Measurements from ENCODE around the gene HHAT. TPM values are rescaled to one million over a fixed set of nuclear protein-coding genes. Genes with fewer than 3 reads are reported as not detected.

HHAT gene
- total and polyA plus RNA-seq, 2 of the 13 experiments (the other 11 are each of a cell fraction or from before 2014, with no cell fraction given) = 2.6 to 4.9 TPM

DNA sequence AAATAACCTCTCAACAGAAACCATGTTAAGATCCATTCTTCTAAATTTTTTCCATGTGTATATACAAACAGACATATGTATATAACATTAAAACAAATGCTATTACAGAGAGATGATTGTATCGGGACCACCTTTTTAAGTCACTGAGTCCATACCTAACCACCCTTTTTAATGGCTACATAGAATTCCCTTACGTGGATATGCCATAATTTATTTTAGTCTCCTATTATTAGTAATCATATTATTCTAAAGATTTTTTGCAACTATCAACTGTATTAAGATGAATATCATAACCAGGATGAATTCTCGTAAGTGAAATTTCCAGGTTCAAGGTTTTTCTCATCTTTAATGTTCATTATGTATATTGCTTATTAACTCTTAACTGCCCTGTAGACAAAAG lies 259.7 kb downstream of the HHAT start (continued):
- TF ChIP-seq ZSCAN21 (CRISPR knock-in tag; IDR thresholded peaks at IDR 0.05; ENCODE audit: borderline replicate concordance) = no peak
- TF ChIP-seq, protein P1, sequence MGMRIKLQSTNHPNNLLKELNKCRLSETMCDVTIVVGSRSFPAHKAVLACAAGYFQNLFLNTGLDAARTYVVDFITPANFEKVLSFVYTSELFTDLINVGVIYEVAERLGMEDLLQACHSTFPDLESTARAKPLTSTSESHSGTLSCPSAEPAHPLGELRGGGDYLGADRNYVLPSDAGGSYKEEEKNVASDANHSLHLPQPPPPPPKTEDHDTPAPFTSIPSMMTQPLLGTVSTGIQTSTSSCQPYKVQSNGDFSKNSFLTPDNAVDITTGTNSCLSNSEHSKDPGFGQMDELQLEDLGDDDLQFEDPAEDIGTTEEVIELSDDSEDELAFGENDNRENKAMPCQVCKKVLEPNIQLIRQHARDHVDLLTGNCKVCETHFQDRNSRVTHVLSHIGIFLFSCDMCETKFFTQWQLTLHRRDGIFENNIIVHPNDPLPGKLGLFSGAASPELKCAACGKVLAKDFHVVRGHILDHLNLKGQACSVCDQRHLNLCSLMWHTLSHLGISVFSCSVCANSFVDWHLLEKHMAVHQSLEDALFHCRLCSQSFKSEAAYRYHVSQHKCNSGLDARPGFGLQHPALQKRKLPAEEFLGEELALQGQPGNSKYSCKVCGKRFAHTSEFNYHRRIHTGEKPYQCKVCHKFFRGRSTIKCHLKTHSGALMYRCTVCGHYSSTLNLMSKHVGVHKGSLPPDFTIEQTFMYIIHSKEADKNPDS (CRISPR knock-in tag; IDR thresholded peaks at IDR 0.05) = no peak
- no peak for TF ChIP-seq PHF8 (CRISPR knock-in tag; IDR thresholded peaks at IDR 0.05)

DNA sequence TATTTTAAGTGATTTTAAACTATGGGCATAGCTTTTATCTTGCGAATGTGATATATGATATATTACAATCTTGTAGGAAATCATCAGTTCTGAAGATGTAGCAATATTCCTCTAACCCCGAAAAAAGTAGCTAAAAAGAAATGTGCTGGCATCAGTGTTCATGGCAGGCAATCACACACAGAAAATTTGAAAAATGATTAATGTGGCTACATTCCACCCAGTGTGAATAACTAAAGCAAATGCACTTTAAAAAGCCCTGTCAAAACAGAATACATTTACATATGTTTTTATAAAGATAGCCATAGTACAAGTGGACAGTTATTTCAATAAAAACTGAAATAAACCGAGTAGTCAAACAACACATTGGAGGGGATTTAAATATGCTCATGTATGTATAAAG lies 260.2 kb downstream of the HHAT start:
- Histone ChIP-seq H3K79me2 (ENCODE audit: insufficient read depth, low read length) (no peaks in the 10 kb centered on the region), H4K20me1 (ENCODE audit: insufficient read depth, low read length) (no peaks in the 10 kb centered on the region), H3K4me1 (ENCODE audit: insufficient read depth, low read length) (no peaks in the 10 kb centered on the region), H3K36me3 (replicated peaks in 1 of 2; ENCODE audit: control insufficient read depth in 1 of 2, insufficient read depth in 2 of 2, low read length in 2 of 2) (no peaks in the 10 kb centered on the region), H3K4me3 (replicated peaks in 1 of 3; ENCODE audit: insufficient read depth in 1 of 3, low read depth in 2 of 3, low read length in 3 of 3) (no peak overlapping the region), H3K9me3 (ENCODE audit: low read length) (no peaks in the 10 kb centered on the region), H3K9ac (ENCODE audit: insufficient read depth, low read depth, low read length) (no peak overlapping the region), H3K4me2 (ENCODE audit: low read depth, low read length) (no peak overlapping the region), H2AFZ (ENCODE audit: low read length) (no peak overlapping the region), H3K27ac (ENCODE audit: extremely low read length, insufficient read depth, low read length) (no peak overlapping the region), H3K27me3 (ENCODE audit: control insufficient read depth in 1 of 2, insufficient read depth in 2 of 2, low read length in 2 of 2) (no peaks in the 10 kb centered on the region)
- no peak for DNase-seq (ENCODE audit: low spot score)
- no peak for FAIRE-seq
- intact Hi-C loops (cut with micrococcal nuclease; ENCODE audit: unreplicated experiment) (no loop called here), in situ Hi-C loops (cut with HindIII; ENCODE audit: extremely low pct_ligation_motif_present, low pct_unique_long_range_greater_than_20kb) (loop anchor here (5.0 kb wide), 1 partner anchor 543 kb away; the partner anchor contains the start of gene KCNH1)
- WGBS (ENCODE audit: low lambda C conversion rate) = 49% methylated on average over 3 of the region's 3 CpGs
- no TSS peak for BruUV-seq (replicated peaks)
- no peak for ATAC-seq
- POLR2A ChIA-PET = no interaction called here
- TF ChIP-seq, protein P2, sequence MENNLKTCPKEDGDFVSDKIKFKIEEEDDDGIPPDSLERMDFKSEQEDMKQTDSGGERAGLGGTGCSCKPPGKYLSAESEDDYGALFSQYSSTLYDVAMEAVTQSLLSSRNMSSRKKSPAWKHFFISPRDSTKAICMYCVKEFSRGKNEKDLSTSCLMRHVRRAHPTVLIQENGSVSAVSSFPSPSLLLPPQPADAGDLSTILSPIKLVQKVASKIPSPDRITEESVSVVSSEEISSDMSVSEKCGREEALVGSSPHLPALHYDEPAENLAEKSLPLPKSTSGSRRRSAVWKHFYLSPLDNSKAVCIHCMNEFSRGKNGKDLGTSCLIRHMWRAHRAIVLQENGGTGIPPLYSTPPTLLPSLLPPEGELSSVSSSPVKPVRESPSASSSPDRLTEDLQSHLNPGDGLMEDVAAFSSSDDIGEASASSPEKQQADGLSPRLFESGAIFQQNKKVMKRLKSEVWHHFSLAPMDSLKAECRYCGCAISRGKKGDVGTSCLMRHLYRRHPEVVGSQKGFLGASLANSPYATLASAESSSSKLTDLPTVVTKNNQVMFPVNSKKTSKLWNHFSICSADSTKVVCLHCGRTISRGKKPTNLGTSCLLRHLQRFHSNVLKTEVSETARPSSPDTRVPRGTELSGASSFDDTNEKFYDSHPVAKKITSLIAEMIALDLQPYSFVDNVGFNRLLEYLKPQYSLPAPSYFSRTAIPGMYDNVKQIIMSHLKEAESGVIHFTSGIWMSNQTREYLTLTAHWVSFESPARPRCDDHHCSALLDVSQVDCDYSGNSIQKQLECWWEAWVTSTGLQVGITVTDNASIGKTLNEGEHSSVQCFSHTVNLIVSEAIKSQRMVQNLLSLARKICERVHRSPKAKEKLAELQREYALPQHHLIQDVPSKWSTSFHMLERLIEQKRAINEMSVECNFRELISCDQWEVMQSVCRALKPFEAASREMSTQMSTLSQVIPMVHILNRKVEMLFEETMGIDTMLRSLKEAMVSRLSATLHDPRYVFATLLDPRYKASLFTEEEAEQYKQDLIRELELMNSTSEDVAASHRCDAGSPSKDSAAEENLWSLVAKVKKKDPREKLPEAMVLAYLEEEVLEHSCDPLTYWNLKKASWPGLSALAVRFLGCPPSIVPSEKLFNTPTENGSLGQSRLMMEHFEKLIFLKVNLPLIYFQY (CRISPR knock-in tag; IDR thresholded peaks at IDR 0.05; ENCODE audit: borderline replicate concordance) = no peak
- TF ChIP-seq FOXJ3 (CRISPR knock-in tag; IDR thresholded peaks at IDR 0.05; ENCODE audit: borderline replicate concordance) = no peak
- TF ChIP-seq DNMT3B (CRISPR knock-in tag; conservative IDR thresholded peaks at IDR 0.05) = no peak
- TF ChIP-seq, protein P3, sequence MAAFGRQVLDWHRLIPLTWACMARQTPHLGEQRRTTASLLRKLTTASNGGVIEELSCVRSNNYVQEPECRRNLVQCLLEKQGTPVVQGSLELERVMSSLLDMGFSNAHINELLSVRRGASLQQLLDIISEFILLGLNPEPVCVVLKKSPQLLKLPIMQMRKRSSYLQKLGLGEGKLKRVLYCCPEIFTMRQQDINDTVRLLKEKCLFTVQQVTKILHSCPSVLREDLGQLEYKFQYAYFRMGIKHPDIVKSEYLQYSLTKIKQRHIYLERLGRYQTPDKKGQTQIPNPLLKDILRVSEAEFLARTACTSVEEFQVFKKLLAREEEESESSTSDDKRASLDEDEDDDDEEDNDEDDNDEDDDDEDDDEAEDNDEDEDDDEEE (CRISPR knock-in tag; IDR thresholded peaks at IDR 0.05) = no peak
- TF ChIP-seq WIZ (CRISPR knock-in tag; IDR thresholded peaks at IDR 0.05) = no peak
- no peak for TF ChIP-seq ZFYVE20 (CRISPR knock-in tag; IDR thresholded peaks at IDR 0.05; ENCODE audit: borderline replicate concordance, low read depth)
- TF ChIP-seq SRF (IDR thresholded peaks at IDR 0.05; ENCODE audit: low read depth, low read length) = no peak
- CTCF ChIA-PET (ENCODE audit: low intra/inter-chr PET ratio, low total read pairs) = no interaction called here
